Stimulated activated CD4-positive, alpha-beta T cell treated with anti-CD3 and anti-CD28 coated beads, Interleukin-4, amount 100 ng/mL, for 24 hours (primary cell): Measurements from ENCODE around the gene MSH4.

Experiments used
- DNase-seq: peaks from one replicate; pipeline ENCODE4 v3.0.0-alpha.2; 2020

The MSH4 gene

DNA sequence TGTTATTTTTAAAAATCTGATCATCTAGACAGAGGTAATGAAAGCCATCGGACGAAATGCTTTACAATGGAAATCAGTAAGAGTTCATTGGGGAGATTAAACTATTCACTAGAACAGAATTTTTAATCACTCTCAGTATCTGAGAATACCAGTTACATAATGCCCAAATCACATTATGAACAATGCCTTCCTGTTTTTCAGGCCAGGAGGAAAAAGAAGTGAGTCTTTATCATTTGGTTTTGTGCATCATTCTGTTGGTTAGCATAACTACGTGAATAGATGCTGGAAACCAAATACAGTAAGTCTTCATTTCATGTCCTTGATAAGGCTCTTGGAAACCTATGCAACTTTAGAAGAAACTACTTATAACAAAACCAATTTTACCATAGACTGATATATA, 153.5 kb downstream of the MSH4 start:
- no peak for DNase-seq

DNA sequence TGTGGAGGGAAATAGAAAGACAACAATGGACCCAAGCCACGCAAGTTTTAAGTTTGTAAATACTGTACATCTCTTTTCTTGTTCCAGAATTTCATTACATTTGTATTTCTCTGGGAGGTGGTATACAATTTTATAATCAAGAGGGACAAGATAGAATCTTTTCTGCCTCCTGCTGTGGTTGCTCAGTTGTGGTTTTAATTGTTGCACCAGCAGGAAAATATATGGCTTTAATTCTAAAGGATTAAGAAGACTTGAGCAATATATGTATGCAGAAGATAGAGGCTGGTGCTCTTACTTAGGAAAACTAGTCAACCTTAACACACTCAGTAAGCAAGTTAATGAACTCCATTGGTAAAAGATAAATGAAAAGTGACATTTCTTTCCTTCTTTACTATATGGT, 155.3 kb downstream of the MSH4 start:
- DNase-seq = no peak

DNA sequence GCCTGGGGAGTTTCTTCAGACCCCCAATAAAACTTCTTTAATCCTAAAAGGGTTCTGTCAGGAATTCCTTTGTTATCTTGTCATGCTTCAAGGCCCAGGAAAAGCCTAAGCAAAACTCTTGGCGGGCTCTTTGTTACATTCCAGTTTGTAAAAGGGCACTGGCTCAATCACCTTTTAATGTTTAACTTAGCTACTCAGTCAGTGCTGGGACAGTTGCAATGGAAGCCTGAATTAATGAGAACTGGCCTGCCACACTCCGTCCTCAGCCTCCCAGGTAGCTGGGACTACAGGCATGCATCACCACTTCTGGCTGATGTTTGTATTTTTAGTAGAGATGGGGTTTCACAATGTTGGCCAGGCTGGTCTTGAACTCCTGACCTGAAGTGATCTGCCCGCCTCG, 156.8 kb downstream of the MSH4 start:
- no peak for DNase-seq

DNA sequence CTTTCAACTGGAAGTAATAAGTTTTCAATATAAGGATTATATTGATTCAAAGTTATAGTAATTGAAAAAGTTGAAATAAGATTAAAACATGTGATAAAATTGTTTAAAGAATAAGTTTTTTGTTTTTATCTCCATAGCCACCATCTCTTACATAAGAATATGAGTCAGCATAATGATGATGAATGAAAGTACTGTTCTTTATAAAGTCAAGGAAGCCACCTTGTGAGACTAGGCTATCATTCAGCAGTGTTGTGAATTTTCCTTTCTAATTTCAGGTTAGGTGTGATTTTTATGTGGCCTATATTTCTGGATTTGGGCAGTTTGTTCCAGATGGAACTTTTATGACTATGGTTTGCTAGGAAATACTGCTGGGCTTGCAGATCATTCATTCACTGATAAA, 157.9 kb downstream of the MSH4 start:
- DNase-seq = no peak
